Bronchial epithelial cell (primary cell): ENCODE results near the gene GPR78. TPM values are rescaled to one million over a fixed set of nuclear protein-coding genes. Genes with fewer than 3 reads are reported as not detected.
"Not testable (repeated sequence)": the region's sequence is repeated elsewhere in the genome, so short reads cannot be mapped to it uniquely, and the experiment has no call there.

Experiments
- DNase-seq: peaks from one replicate; pipeline ENCODE4 v3.0.0-alpha.2; 2010; ENCODE audit warnings: low read depth
- FAIRE-seq: peaks from 2 replicates; lab custom pipeline; 2011; peaks lifted over from hg19 to GRCh38; lab: Jason Lieb, UNC
- H3K27me3 ChIP-seq: 2 replicates; pipeline ENCODE4 v1.5.1; 2011; ENCODE audit warnings: low read length; ENCODE audit not compliant: control insufficient read depth, insufficient read depth
- H3K36me3 ChIP-seq: 2 replicates; pipeline ENCODE4 v1.5.1; 2011; ENCODE audit warnings: low read length; ENCODE audit not compliant: control insufficient read depth, insufficient read depth
- H3K4me3 ChIP-seq: 2 replicates; pipeline ENCODE4 v1.5.1; 2011; ENCODE audit warnings: mild to moderate bottlenecking, low read depth, low read length, control low read depth
- total RNA-seq: library from RNA; depleted of rRNA; stranded (reverse); fragments of >200 nt; gene quantifications from 2 replicates; pipeline ENCODE4 v1.2.1, GENCODE V29; 2014

Gene GPR78
- total RNA-seq, 1 donor from 2014 or later: under 0.01 TPM

- not testable (repeated sequence) for H3K36me3 ChIP-seq, FAIRE-seq, DNase-seq, H3K4me3 ChIP-seq, H3K27me3 ChIP-seq
These were observed 51.7 kb downstream of the GPR78 start for GRCh38 chr4:8631896-8632295.

DNA sequence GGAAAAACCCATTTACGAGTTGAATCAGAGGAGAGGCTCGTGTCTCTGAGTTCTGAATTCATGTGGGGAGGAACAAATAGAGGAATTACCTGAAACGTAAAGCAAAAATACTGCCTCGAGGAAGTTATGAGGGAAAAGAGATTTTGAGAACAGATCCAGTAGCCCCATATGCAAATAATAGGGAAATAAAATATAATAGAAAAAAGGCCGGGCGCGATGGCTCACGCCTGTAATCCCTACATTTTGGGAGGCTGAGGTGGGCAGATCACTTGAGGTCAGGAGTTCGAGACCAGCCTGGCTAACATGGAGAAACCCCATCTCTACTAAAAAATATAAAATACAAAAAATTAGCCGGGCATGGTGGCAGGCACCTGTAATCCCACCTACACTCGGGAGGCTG, 54.6 kb downstream of the GPR78 start:
- not testable (repeated sequence) for H3K36me3 ChIP-seq, FAIRE-seq, H3K27me3 ChIP-seq, H3K4me3 ChIP-seq, DNase-seq

- DNase-seq, H3K4me3 ChIP-seq, H3K36me3 ChIP-seq, FAIRE-seq, H3K27me3 ChIP-seq: not testable (repeated sequence)
These were observed 55.8 kb downstream of the GPR78 start for GRCh38 chr4:8635897-8636554.

Other genes with a start within 250 kb of the GPR78 start
- 12.4 and 22.0 TPM in 2 replicates for gene ACOX3, start 139.7 kb upstream of the GPR78 start, total RNA-seq
- 10.0 and 14.1 TPM in 2 replicates for gene TRMT44, start 139.6 kb upstream of the GPR78 start, total RNA-seq
- 0.26 TPM in 1 of 2 replicates, not detected in the other for gene CPZ, start 12.4 kb downstream of the GPR78 start, total RNA-seq